H1 (cell line): ENCODE data around the gene GRIA1. TPM values are rescaled to one million over a fixed set of nuclear protein-coding genes. Genes with fewer than 3 reads are reported as not detected.

Experiments
- CTCF ChIA-PET: fragments of 300-600 bp; sonication (Branson Sonifier 250); formaldehyde crosslinking; loops from one replicate; lab custom pipeline; 2021; ENCODE audit not compliant: partially characterized antibody; lab: Charles Lee
- POLR2A ChIA-PET: fragments of 300-600 bp; sonication (Branson Sonifier 250); formaldehyde crosslinking; loops from one replicate; lab custom pipeline; 2021; ENCODE audit warnings: inconsistent platforms; ENCODE audit not compliant: partially characterized antibody; lab: Charles Lee
- DNase-seq, 2 experiments: peaks; one replicate each; pipeline versions ENCODE4 v3.0.0 to v3.0.0-alpha.2; 2010 to 2022; ENCODE audit warnings: low spot score in 2 of 2, low read depth in 1 of 2, mixed read lengths in 1 of 2
- FAIRE-seq: peaks from 2 replicates; lab custom pipeline; 2011; peaks lifted over from hg19 to GRCh38; lab: Jason Lieb, UNC
- H2AFZ ChIP-seq: 2 replicates; pipeline ENCODE4 v1.8.1; 2012; ENCODE audit warnings: low read length, inconsistent platforms
- H2AK5ac ChIP-seq: 2 replicates; pipeline ENCODE4 v1.6.1; 2013; ENCODE audit warnings: low read depth, low read length
- H2BK120ac ChIP-seq: replicated peaks from 2 replicates; pipeline ENCODE3; 2013; ENCODE audit warnings: low read depth, low read length, inconsistent platforms
- H2BK12ac ChIP-seq: 2 replicates; pipeline ENCODE4 v1.6.1; 2013; ENCODE audit warnings: low read depth, low read length
- H2BK15ac ChIP-seq: 2 replicates; pipeline ENCODE4 v1.6.1; 2013; ENCODE audit warnings: low read length
- H2BK20ac ChIP-seq: 2 replicates; pipeline ENCODE4 v1.6.1; 2013; ENCODE audit warnings: low read length
- H2BK5ac ChIP-seq: 2 replicates; pipeline ENCODE4 v1.6.1; 2013; ENCODE audit warnings: low read depth, low read length
- H3K14ac ChIP-seq: 2 replicates; pipeline ENCODE4 v1.6.1; 2013; ENCODE audit warnings: inconsistent platforms; ENCODE audit not compliant: insufficient read length
- H3K18ac ChIP-seq: 2 replicates; pipeline ENCODE4 v1.6.1; 2013; ENCODE audit warnings: low read length; ENCODE audit errors: extremely low read depth
- H3K23ac ChIP-seq: 2 replicates; pipeline ENCODE4 v1.6.1; 2013; ENCODE audit warnings: inconsistent platforms; ENCODE audit not compliant: insufficient read length
- H3K23me2 ChIP-seq: 2 replicates; pipeline ENCODE4 v1.6.1; 2013; ENCODE audit warnings: low read depth, low read length
- H3K27ac ChIP-seq: 2 replicates; pipeline ENCODE4 v1.6.1; 2011; ENCODE audit warnings: low read depth, low read length, inconsistent platforms
- H3K27me3 ChIP-seq, 4 experiments: replicated peaks in 1 of 4; 1 replicate in 1 of 4; 2 replicates in 3 of 4; pipeline versions ENCODE4 v1.6.1 to v1.8.1; 2011 to 2013; ENCODE audit warnings: low read length in 3 of 4, mild to moderate bottlenecking in 3 of 4, inconsistent platforms in 2 of 4, mixed read lengths in 2 of 4, moderate library complexity in 1 of 4; ENCODE audit not compliant: control insufficient read depth in 3 of 4, insufficient read depth in 3 of 4; ENCODE audit errors: extremely low read depth in 1 of 4
- H3K36me3 ChIP-seq, 4 experiments: 2 replicates each; pipeline versions ENCODE4 v1.6.1 to v1.8.1; 2011 to 2013; ENCODE audit warnings: mild to moderate bottlenecking in 4 of 4, low read length in 3 of 4, moderate library complexity in 2 of 4, control low read depth in 1 of 4, inconsistent platforms in 1 of 4; ENCODE audit not compliant: insufficient read depth in 4 of 4, control insufficient read depth in 2 of 4
- H3K4ac ChIP-seq: replicated peaks from 2 replicates; pipeline ENCODE3; 2013; ENCODE audit warnings: low read length, low read depth, mixed read lengths, inconsistent platforms; ENCODE audit not compliant: insufficient read length
- H3K4me1 ChIP-seq, 4 experiments: replicated peaks in 1 of 4; 1 replicate in 1 of 4; 2 replicates in 3 of 4; pipeline versions ENCODE4 v1.6.1 to v1.8.1; 2011 to 2013; ENCODE audit warnings: low read length in 3 of 4, inconsistent platforms in 2 of 4, mixed read lengths in 1 of 4; ENCODE audit not compliant: insufficient read depth in 4 of 4, control insufficient read depth in 3 of 4
- H3K4me2 ChIP-seq, 2 experiments: 2 replicates each; pipeline versions ENCODE4 v1.6.1 to v1.8.1; 2011 to 2013; ENCODE audit warnings: low read depth in 2 of 2, low read length in 2 of 2, control low read depth in 1 of 2, inconsistent platforms in 1 of 2, mild to moderate bottlenecking in 1 of 2; ENCODE audit not compliant: insufficient read depth in 1 of 2
- H3K4me3 ChIP-seq, 4 experiments: fragments of 200-600, 300-600 bp in 1 of 4; sonication (generic), shearing (Covaris generic), sonication (Bioruptor Twin) in 1 of 4; 2 replicates each; pipeline versions ENCODE4 v1.5.1 to v1.8.1; 2011 to 2016; ENCODE audit warnings: low read length in 4 of 4, low read depth in 3 of 4, control low read depth in 2 of 4, inconsistent platforms in 2 of 4, mild to moderate bottlenecking in 2 of 4, mixed read lengths in 1 of 4, moderate library complexity in 1 of 4; ENCODE audit not compliant: insufficient read depth in 2 of 4; ENCODE audit errors: extremely low read depth in 1 of 4
- H3K56ac ChIP-seq: replicated peaks from 2 replicates; pipeline ENCODE3; 2013; ENCODE audit warnings: low read depth, mild to moderate bottlenecking, mixed read lengths, low read length, inconsistent platforms; ENCODE audit not compliant: insufficient read length
- H3K79me1 ChIP-seq: 2 replicates; pipeline ENCODE4 v1.6.1; 2013; ENCODE audit warnings: low read depth, low read length, control low read depth
- H3K79me2 ChIP-seq, 2 experiments: 2 replicates each; pipeline versions ENCODE4 v1.6.1 to v1.8.1; 2012 to 2013; ENCODE audit warnings: low read length in 2 of 2, mild to moderate bottlenecking in 2 of 2, inconsistent platforms in 1 of 2; ENCODE audit not compliant: insufficient read depth in 2 of 2, control insufficient read depth in 1 of 2
- H3K9ac ChIP-seq, 4 experiments: replicated peaks in 1 of 4; 1 replicate in 1 of 4; 2 replicates in 3 of 4; pipeline versions ENCODE4 v1.6.1 to v1.8.1; 2011 to 2013; ENCODE audit warnings: low read depth in 3 of 4, low read length in 3 of 4, control low read depth in 2 of 4, mild to moderate bottlenecking in 2 of 4, moderate library complexity in 2 of 4, inconsistent platforms in 1 of 4; ENCODE audit errors: extremely low read depth in 1 of 4
- H3K9me3 ChIP-seq, 2 experiments: 2 replicates each; pipeline versions ENCODE4 v1.6.1 to v1.8.1; 2012 to 2013; ENCODE audit warnings: mild to moderate bottlenecking in 2 of 2, moderate library complexity in 2 of 2, control low read depth in 1 of 2, inconsistent platforms in 1 of 2, low read depth in 1 of 2, low read length in 1 of 2, mixed read lengths in 1 of 2; ENCODE audit not compliant: insufficient read depth in 2 of 2
- H4K20me1 ChIP-seq, 2 experiments: replicated peaks in 1 of 2; 2 replicates each; pipeline versions ENCODE3 to v1.8.1; 2011 to 2013; ENCODE audit warnings: inconsistent platforms in 2 of 2, low read length in 2 of 2, mild to moderate bottlenecking in 1 of 2; ENCODE audit not compliant: insufficient read depth in 2 of 2, control insufficient read depth in 1 of 2
- H4K5ac ChIP-seq: 2 replicates; pipeline ENCODE4 v1.6.1; 2013; ENCODE audit warnings: low read length, low read depth, mixed read lengths, inconsistent platforms; ENCODE audit not compliant: insufficient read length
- H4K8ac ChIP-seq: 2 replicates; pipeline ENCODE4 v1.8.0; 2013; ENCODE audit warnings: mild to moderate bottlenecking, moderate library complexity, low read length, inconsistent platforms; ENCODE audit not compliant: insufficient read depth; ENCODE audit errors: extremely low read depth
- H4K91ac ChIP-seq: replicated peaks from 2 replicates; pipeline ENCODE3; 2013; ENCODE audit warnings: low read length, mixed read lengths, inconsistent platforms; ENCODE audit not compliant: insufficient read length
- CHD1 ChIP-seq: IDR thresholded peaks from 2 replicates; pipeline ENCODE4 v1.6.1; 2012; ENCODE audit warnings: low read depth, low read length, improper control_type of control experiment
- CHD2 ChIP-seq: IDR thresholded peaks from 2 replicates; pipeline ENCODE4 v1.6.1; 2012; ENCODE audit warnings: low read length, improper control_type of control experiment
- GABPA ChIP-seq: IDR thresholded peaks from 2 replicates; pipeline ENCODE4 v1.6.1; 2011; ENCODE audit warnings: mild to moderate bottlenecking, low read length, moderate library complexity, borderline replicate concordance; ENCODE audit not compliant: insufficient read depth
- JUND ChIP-seq: IDR thresholded peaks from 2 replicates; pipeline ENCODE4 v1.6.1; 2011; ENCODE audit warnings: mild to moderate bottlenecking, improper control_type of control experiment, low read length
- POLR2AphosphoS5 ChIP-seq: IDR thresholded peaks from 2 replicates; pipeline ENCODE4 v1.6.1; 2011; ENCODE audit warnings: low read depth, low read length
- RNF2 ChIP-seq: fragments of 200-900, 300-1000 bp; sonication (generic); IDR thresholded peaks from 2 replicates; pipeline ENCODE4 v1.7.1; 2016; ENCODE audit warnings: borderline replicate concordance, low read depth, mild to moderate bottlenecking, antibody characterized with exemption, low read length; ENCODE audit not compliant: poor library complexity, severe bottlenecking; ENCODE audit errors: missing control alignments
- RXRA ChIP-seq: IDR thresholded peaks from 2 replicates; pipeline ENCODE4 v1.6.1; 2011; ENCODE audit warnings: low read depth, mild to moderate bottlenecking, low read length, moderate library complexity; ENCODE audit not compliant: insufficient read depth
- TAF1 ChIP-seq: IDR thresholded peaks from 2 replicates; pipeline ENCODE4 v1.6.1; 2011; ENCODE audit warnings: mild to moderate bottlenecking, low read depth, low read length
- WGBS, 2 experiments: shearing (Covaris generic) in 1 of 2; methylation state at CpG; one replicate each; pipeline versions ENCODE4 v1.1.6 to v1.1.7; 2013 to 2015; ENCODE audit warnings: low lambda C conversion rate in 2 of 2, mixed read lengths in 2 of 2, inconsistent platforms in 1 of 2, low coverage in 1 of 2, missing lambda C conversion rate in 1 of 2; ENCODE audit not compliant: insufficient replicate concordance in 2 of 2, insufficient coverage in 1 of 2, insufficient read length in 1 of 2; ENCODE audit errors: extremely low coverage in 1 of 2, missing lambda C conversion rate in 1 of 2; 5-methylcytosine and 5-hydroxymethylcytosine counted together
- polyA plus RNA-seq, 7 experiments: library from polyadenylated mRNA; depleted of rRNA in 3 of 7; stranded (reverse) in 5 of 7; unstranded in 2 of 7; fragments of >200 nt in 5 of 7; fragments of 200-250 nt in 2 of 7; gene quantifications; 1 replicate in 5 of 7; 2 replicates in 1 of 7; 4 replicates in 1 of 7; pipeline versions ENCODE4 v1.2.1 to v1.2.3, GENCODE V29; 2011 to 2013; ENCODE audit warnings: missing spikeins in 2 of 7, mixed read lengths in 2 of 7
- total RNA-seq: library from RNA; stranded (reverse); fragmentation: NEBNext Ultra II Directional; extraction: Animal tissue kit (Norgen Biotek cat#: 25700); gene quantifications from 2 replicates; pipeline ENCODE4 v1.2.1, GENCODE V29; 2021

GRIA1 gene
- total and polyA plus RNA-seq, 2 of the 8 experiments (the other 6 are each of a cell fraction or from before 2014, with no cell fraction given), result 0.97 to 2.5 TPM

DNA sequence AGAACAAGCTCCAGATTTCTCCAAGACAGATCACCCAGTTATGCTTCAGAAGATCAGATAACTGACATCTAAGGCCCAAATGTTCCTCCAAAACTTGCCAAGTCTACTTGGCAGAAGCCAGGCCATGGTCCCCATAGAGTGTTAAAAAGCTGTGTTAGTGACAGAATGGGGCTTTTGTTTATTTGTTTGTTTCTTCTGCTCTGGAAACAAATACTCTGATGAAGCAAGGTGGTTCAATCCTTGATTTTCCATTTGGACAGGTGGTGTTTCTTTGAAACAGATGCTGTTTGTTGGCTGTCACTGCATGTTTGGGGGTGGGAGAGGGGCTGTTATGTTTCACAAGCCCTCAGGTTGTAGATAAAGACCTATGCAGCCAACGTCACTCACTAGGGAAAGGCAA is 284.2 kb downstream of the GRIA1 start:
- Histone ChIP-seq H2AFZ (no peak overlapping the region), H4K5ac (no peak overlapping the region), H3K79me2 (no peaks in the 10 kb centered on the region), H2BK5ac (no peak overlapping the region), H3K9me3 (no peaks in the 10 kb centered on the region), H3K23me2 (no peaks in the 10 kb centered on the region; the same call in 1 of the 2 replicates), H3K4me1 (no peaks in the 10 kb centered on the region), H3K4me2 (no peak overlapping the region), H2AK5ac (no peak overlapping the region), H3K14ac (no peak overlapping the region), H3K36me3 (no peaks in the 10 kb centered on the region), H4K8ac (no peak overlapping the region), H3K4me3 (no peak overlapping the region), H3K79me1 (no peaks in the 10 kb centered on the region), H3K27ac (no peak overlapping the region), H3K18ac (no peak overlapping the region), H2BK20ac (no peak overlapping the region), H4K20me1 (no peaks in the 10 kb centered on the region), H3K27me3 (no peaks in the 10 kb centered on the region), H3K23ac (no peak overlapping the region), H3K56ac (no peak overlapping the region), H4K91ac (no peak overlapping the region), H3K9ac (no peak overlapping the region), H3K4ac (no peak overlapping the region), H2BK12ac (no peak overlapping the region), H2BK15ac (no peak overlapping the region), H2BK120ac (no peak overlapping the region)
- DNase-seq (no peak), FAIRE-seq (no peak)
- POLR2A ChIA-PET, result no interaction called here
- 85% methylated on average over 1 of the region's 1 CpG; no CpG with 5 or more reads in 1 of the 2 experiments for WGBS, 2 experiments
- TF ChIP-seq TAF1 (no peak), RXRA (no peak), CHD2 (no peak), CHD1 (no peak), RNF2 (no peak), JUND (no peak), GABPA (no peak), POLR2AphosphoS5 (no peak)
- CTCF ChIA-PET, result interaction anchor here (1.3 to 2.6 kb wide), 2 partner anchors 9 to 190 kb away, joined by 3 to 10 read pairs; no protein-coding TSS in a partner anchor
